Measurements from ENCODE around the gene GLRA3.

Gene GLRA3

DNA sequence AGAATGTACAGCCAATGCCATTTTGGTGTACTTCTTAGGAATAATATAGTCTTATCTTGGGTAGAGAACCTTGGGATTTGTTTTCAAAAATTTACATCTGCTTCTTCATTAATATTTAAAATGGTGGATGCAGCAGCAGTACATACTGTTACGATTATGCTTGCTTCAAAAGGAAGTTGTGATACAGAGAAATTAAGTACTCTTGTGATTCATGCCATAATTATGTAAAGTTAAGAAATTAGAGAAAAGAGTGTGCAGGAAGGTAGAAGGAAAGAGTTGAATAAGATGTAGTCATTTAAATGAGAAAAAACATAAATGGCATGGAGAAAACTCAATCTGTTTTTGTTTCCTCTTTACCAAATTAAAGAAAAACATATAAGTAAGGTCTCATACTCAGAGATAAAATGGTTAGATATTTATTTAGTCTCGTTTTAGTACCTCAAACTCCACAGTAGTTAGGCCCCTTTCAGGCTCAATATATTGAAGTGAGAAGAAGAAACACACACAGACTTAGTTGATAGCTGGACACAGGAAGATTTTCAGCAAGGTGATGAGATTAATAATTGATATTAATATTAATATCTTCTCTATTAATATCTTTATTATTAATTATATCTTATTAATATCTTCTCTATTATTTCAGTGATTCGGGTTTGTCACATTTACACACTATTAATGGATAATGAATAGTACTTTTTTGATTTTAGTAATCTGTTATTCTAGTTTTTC, 236.6 kb downstream of the GLRA3 start:
- DNase-seq, result no peak

DNA sequence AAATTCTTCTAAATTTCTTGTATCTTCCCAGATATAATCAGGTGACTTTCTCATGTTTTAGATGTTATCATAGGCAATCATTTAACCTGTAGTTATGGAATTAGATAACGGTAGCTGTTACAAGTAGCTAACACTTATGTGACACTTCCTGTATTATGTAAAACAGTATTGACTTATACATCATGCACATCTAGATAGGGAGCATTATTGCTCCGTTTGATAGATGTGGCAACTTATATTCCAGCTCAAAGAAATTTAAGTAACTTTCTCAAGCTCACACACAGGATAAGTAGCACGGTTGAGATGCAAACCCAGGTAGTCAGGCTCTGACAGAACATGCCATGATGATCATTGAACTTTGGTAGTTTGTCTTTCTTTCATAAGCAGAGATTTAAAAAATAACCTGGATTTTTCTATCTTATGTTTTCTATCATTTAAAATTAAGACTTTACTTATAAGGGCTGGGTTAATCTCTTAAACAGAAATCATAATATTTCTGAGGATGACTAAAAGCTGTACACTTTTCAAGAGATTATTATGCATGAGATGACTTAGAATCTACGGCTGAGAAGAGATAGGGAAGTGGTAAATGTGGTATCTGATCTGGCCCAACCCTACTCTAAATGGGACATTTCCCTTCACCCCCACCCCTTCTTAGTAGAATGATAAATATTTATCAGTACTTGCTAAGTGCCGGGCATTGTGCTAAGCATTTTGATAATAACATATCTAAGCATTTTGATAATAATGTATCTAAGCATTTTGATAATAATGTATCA, 237.6 kb downstream of the GLRA3 start:
- DNase-seq, result no peak

DNA sequence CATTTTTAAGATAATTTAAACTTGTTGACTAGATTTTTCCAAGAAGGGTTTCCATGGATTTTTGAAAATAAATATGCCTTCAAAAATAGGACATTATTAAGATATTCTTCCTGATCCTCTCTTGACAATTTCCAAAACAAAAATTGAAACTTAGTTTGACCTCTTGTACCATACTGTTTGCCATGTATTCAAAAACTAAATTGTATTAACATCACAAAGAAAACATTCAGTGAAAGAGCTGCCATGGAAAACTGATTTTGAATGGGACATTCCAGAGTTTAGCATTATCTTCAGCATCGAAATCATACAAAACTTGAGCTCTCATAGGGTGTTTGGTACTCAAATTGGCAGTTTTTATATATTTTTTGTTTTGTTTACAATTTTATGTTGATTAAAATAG, 238.7 kb downstream of the GLRA3 start:
- DNase-seq, result no peak
